HG03039 (cell line): ENCODE data around the gene MRC2.

Experiments
- ATAC-seq: cut with Tn5 transposase; IDR thresholded peaks from one replicate; pipeline ENCODE4 v1.9.1; 2021; ENCODE audit warnings: mild to moderate bottlenecking, moderate library complexity; ENCODE audit not compliant: unreplicated experiment

The MRC2 gene

DNA sequence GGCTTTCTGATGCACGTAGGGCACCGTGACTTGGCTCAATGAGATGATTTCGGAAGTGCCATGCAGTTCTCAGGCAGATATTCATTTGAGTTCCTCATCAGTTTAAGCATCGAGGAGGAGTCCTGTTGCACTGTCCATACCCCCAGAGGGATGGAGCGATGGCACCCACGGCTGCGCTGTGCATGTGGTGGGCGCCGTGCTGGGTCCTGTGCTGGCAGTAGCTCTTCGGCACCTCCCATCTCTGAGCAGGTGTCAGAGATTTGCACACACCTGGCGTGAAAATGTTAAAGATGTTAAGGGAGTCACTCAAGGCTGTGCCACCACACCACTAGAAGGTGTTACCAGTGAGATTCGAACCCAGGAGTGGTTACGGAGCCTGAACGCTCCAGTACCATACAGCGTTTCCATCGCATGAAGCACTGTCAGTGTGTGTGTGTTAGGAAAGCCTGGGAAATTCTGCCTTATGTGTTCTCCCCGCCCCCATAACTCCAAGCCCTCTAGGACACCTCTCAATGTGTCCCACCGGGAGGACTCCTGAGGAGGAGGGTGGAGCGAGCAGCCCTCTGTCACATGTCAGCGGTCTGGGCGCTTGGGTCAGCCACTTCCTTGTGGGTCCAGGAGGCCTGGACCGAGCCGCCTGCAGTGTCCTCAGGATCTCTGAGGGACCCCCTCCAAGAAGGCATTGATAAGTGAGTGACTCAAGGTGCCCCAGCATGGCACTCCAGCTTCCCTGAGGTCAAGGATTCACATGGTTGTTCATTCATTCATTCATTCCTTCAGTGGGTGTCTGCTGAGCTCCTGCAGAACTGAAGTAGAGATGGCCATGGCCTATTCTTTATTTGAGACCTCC lies 3.8 kb downstream of the MRC2 start:
- no peak for ATAC-seq

DNA sequence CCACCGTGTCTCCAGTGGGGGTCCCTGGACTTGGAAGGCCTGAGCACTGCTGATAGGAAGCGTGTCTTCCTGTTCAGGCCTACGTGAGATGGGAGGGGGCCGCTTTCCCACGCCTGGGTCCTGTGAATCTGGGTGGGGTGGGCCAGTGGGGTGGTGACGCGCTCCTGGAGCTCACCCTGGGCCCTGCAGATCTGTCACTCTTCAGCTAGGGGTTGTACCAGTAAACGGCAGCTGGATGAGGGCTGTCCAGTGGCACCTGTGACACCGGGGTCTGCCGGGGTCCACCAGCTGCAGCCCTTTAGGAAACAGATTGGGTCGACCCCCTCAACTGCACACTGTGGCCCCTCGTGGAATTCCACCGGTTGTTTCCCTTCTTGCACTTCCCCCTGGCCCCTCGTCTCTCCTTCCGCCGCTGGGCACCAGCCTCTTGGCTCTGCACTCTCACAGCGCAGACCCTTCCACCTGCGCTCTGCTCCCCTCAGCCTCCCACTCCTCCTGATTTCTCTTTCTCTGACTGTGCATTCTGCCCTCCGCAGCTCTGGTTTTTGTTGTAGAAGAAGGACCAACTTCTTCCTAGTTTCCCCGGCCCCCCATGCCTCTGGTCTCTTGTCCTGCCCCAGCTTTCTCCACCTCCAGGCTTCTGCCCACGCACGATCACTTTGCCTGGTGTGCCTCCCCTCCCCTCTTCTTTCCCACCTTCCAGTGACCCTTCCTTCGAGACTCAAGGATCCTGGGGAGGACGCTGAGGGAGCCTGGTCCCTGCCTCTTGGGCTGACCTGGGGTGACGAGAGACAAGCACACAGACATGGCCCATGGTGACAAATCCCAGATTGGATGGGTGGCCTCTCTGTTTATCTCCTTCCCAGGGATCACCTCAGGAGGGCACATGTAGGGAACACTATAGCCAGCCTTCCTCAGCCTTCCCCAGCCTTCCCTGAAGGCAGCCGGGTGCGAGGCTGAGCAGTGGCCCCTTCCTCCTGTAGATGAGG lies 4.8 kb downstream of the MRC2 start:
- no peak for ATAC-seq

DNA sequence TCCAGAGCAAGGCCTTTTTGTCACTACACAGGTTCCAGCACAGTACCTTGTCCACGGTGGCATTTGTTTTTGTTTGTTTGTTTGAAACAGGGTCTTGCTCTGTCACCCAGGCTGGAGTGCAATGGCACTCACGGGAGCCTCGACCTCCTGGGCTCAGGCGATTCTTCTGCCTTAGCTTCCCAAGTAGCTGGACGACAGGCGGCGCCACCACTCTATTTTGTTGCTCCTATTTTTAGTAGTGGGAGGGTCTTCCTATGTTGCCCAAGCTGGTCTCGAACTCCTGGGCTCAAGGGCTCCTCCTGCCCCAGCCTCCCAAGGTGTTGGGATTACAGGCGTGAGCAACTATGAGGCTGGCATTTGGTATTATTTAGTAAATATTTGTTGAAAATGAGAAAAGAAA lies 10.3 kb downstream of the MRC2 start:
- no peak for ATAC-seq

DNA sequence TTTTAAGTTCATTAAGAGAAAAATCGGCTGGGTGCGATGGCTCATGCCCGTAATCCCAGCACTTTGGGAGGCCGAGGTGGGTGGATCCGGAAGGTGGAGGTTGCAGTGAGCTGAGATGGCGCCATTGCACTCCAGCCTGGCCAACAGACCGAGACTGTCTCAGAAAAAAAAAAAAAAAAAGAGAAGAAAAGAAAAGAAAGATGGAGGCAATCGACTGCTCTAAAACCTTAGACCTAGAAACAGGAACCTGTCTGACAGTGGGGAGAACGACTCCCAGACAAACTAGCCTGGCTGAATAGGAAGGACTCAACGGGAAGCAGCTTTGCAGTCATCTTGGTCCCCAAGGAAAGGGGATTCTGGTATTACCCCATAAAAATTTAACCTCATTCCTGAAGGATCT lies 13.7 kb downstream of the MRC2 start:
- ATAC-seq = no peak

DNA sequence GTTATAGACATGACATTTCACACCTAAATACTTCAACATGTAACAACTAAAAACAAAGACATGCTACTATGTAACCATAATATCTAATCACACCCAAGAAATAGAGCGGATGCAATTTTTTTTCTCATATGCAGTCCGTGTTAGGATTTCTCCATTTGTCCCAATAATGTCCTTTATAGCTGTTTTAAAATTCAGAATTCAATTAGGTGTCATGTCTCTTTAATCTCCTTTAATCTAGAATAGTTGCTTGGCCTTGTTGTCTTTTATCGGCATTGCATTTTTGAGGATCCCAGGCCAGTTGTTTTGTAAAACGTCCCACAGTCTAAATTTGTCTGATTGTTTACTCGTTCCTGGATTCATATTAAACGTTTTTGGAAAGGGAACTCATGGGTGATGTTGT lies 14.5 kb downstream of the MRC2 start:
- no peak for ATAC-seq

DNA sequence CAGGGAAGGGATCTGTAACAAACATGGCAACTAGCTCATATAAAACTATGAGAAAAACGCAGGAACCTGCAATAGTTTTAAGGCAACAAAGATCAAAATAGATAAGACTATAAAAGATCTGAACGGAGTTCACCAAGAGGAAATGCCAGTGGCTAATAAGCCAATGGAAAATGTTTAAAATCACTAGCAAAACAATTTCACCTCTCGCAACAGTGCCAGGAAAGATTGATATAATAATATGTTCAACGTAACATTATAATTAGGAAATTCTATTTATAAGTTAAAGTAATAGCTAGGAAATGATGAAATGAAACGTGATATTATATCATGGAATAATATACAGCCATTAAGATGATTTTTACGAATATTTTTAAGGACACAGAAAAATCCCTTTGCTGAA lies 16.0 kb downstream of the MRC2 start:
- no peak for ATAC-seq

DNA sequence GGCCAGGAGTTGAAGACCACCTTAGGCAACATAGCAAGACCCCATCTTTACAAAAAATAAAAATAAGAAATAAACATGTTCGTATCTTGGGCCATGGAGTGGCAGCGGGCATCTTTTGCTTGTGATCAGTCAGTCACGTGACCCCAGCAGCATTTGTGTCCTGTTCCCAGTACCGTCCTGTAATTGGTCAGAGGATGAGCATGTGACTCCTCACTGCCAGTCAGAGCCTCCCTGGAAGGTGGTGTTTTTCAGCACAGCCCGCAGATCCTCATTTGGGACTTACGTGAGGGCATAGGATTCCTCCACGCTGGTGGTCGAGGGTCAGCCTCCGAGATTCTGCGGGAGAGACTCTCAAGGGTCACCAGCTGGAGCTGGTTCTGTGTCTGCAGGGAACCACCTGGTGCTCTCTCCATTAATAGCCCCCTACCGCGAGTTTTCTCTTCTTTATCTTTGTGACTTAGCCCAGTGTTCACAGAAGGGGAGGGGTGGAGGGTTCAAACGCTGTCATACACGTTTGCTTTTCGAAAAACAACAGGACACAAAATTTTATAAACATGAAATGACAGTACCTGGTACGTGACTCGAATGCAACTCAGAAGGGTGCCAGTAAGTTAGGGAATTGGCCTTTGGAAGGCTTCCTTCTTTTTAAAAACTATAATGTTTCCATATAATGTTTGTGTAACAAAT lies 17.2 kb downstream of the MRC2 start:
- no peak for ATAC-seq

DNA sequence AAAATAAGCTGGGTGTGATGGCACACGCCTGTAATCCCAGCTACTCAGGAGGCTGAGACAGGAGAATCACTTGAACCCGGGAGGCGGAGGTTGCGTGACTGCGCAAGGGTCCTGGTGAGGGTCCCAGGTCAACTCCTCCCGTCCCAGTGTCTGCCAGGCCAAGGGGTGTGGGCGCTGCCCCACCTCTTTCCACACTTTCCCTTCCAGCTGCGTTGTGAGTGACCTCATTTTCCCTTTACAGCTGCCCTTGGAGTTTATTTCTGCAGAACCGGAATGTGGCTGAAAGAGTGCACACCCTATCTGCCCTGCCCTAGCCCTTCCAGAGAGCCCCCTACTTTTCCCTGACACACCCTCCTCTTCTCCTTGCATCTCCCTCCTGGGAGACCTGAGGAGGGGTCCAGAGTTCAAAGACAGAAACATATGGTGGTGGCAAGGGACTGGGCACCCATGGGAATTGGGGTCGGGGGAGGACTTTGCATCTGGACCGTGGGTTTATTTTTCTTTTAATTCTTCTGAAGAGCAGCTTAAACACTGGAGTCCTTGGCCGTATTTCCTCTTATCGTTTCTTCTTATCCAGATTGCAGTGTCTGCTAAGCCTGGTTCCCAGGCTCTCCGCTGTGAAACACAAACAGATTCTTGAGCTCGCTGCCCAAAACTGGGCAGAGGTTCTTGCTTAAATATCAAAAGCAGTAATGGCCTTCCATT lies 20.9 kb downstream of the MRC2 start:
- ATAC-seq = no peak

DNA sequence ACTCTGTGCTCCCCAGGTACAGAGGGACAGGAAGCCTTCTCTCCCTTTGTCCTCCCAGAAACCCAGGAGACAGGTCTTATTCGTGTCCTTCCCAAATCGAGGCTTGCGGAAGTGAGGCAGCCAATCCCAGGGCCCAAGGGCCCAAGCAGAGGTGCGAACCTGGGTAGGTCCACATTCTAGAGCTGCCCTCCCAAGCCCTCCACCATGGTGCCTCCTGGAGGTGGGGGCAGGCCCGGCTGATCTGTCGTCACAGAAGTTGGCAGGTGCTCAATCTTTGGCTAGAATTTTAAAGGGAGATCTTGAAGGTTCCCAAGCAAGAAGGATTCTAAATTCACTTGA lies 21.5 kb downstream of the MRC2 start:
- no peak for ATAC-seq

DNA sequence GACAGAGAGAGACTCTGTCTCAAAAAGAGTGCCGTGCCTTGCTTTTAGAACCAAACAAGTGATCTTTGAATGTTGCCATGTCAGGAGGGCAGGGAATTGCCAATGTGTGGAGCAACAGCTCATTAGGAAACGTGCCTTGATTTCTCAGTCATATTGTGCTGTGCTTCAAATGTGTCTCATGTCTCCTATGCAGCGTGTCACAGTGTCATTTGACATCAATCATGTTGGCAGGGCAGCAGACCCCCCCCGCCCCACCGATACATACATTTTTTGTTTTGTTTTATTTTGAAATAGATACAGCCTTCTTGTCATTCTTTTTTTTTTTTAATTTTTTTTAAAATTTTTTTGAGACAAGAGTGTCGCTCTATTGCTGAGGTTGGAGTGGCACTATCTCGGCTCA lies 22.1 kb downstream of the MRC2 start:
- no peak for ATAC-seq

DNA sequence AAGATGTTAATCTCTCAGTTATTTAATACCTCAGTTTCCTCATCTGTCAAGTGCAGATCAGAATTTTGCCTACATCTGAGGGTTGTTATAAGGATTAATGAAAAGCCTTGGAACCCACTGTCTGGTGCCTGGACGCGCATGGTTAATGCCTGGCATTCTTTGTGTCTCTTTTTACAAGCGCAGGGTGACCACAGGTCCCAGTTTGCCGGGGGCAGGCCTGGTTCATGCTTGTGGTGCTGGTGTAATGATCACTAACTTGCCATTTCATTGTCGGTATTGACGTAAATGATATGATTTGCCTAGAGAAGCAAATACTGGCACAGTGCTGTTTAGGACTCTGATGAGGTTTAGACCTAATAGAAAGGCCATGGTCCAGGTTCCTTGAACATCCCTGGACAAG lies 23.1 kb downstream of the MRC2 start:
- no peak for ATAC-seq

DNA sequence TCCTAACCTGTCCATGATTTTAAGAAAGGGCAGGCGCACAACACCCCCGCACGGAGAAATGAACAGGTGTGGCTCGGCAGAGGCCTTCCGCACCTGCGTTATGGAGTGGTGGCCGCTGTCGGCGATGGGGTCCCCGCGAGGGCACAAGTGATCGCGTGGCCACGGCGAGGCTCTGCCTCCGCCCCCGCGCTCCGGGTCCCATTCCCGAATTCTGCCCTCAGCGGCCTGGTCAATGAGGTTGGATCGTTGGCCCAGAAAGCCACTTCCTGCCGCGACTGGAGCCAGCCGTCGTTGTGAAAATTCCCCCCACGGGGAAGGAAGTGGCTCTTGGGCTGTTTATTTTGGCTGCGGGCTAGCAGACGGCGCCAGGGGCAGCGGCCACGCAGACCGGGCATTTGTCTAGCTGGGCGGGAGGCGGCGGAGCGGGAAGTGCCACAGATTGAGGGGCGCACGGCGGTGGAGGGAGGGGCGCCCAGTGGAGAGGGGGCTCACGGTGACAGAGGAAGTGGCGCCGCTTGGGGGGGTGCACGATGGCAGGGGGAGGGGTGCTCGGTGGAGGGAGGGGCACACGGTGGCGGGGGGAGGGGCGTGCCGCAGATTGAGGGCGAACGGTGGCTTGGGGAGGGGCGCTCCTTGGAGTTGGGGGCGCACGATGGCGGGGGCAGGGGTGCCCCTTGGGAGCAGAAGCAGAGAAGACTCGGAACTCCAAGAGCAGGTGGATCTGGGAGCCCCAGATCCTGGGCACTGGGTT lies 25.0 kb downstream of the MRC2 start:
- no peak for ATAC-seq

DNA sequence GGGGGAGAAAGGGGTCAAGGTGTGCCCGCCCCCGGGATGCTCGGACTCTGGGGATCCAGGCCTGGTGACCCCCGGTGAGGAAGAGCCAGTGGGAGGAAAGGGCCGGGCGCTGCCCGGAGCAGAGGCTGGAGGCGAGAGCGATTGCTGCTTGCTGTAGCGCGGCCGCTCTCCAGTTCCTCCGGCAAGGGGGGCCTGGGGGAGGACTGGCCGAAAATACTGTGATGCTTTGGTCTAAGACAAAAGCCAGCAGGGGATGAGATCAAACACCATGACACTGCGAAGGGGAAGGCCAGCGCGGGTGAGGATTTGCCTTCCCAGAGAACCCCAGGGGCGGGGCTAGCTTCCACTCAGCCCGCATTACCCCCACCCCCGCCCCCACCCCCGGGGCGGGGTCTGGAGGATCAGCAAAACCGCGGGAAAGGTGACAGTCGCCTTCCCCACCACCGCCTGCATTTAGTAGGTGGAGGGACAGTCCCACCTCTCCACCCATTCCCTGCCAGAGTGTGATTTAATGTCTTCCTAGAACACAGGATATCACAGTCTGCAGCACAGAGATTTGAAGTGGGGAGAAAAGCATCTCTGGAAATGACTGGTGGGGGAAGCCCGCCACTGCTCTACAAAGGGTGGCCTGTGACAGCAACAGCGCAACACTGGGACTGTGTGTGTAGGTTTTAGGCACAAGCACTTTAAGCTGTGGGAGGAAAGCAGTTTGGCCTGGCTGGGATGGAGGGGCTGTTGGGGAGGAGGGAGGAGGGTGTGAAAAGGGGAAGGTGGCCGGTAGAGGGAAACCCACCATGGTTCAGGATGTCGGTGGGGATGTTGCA lies 25.7 kb downstream of the MRC2 start:
- peak; percentile 81 for ATAC-seq

DNA sequence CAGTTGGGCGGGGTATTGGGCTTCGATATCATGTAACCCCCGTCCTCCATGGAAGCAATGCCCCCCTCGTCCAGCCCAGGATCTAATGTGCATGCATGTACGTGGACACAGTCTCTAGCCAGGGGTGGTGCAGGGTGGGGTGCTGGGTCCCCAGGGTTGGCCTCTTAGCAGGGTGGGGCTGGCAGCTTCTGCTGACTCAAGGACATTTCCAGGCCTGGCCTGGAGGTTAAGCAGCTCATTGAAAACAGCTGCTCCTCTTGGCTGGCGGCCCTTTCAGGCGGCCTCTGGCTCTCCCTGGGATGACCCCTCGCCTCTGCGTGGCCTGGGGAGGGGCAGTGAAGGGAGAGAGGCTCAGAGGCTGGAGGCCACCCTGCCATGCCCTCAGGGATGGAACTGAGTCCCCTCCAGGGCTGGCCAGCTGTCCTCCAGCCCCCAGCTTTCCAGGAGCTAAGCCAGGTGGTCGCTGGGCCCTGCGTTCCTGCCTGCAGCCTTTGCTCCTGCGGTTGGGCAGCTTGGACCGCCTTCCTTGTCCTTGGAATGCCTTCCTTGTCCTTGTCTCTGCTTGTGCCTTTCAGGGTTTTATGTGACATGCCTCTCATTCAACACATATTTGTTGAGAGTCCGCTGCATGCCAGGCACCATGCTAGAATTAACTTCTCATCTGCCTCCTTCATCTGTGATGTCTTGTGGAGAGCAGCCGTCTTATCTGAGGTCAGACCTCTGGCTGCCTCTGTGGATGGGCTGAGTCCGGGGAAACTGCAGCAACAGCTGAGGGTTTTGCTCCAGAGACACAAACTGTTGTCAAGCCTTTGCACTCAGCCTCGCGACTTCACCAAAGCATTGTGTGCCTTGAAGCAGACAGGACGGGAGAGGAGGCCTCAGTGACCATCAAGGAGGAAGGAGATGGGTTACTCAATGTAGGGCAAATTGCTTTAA lies 26.6 kb downstream of the MRC2 start:
- no peak for ATAC-seq

DNA sequence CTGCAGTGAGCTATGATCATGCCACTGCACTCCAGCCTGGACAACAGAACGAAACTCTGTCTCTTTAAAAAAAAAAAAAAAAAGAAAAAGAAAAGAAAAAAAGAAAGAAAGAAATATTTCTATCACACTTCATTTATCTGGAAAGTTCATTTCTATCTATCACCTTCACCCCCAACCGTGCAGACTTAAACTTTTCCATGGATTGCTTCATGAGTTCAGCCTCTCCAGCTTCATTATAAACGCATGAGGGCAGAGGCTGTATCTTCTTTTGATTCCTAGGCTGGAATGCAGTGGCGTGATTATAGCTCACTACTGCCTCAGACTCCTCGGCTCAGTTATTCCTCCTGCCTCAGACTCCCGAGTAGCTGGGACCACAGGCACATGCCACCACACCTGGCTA lies 28.2 kb downstream of the MRC2 start:
- ATAC-seq = no peak

DNA sequence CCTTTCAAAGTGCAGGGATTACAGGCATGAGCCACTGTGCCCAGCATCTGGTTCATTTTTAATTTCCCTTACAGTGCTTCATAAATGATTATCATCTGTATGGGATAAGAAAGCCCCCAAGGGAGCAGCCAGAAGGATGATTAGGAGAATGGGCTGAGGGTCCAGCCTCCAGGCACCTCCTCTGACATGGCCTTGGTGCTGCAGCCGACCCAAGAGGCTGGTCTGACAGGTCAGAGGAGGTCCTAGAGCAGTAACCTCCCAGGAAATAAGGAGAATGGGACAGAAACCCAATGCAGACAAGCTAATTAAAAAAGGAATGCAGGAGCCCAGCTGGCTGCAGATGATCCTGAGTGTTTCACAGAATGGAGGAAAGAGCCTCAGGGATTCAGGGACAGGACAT lies 29.0 kb downstream of the MRC2 start:
- no peak for ATAC-seq

DNA sequence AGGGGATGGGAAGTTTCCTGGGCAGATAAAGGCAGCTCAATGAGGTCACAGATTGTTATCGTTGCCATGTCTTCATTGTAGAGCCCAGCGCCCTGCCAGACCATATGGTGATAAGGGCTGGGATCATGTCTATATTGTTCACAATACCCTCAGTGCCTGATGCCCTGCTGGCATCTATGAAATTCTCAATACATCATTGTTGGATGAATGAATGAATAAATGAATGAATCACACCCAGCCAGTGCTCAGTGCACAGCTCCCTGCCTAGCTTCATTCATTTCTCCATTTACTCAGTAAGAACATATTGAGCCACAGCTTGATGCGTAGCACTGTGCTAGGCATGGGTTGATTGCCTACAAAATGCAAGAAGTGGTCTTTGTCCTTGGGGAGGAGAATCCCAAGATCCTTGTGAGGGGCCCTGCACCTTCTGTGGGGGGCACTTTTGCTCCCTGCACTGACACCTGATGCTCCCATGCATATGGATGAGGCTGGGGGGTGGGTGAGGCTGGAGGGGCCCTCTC lies 29.7 kb downstream of the MRC2 start:
- no peak for ATAC-seq

DNA sequence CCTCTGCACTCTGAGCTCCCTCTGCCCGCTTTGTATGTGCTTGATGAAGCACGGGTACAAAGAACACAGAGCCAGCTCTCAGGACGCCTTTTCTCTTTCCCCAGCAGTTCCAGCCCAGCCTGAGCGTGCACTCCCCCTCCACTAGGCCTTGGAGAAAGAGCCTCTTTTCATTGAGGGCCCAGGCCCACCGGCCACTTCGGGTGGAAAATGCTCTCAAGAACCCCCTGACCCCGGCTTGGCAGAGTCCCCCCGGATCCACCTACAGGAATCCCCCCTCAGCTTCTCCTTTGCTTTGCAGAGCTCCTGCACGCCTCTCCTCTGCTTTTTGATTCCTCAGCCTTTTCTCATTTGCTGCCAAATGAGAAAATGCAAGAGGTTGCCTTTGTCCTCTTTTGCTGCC lies 30.2 kb downstream of the MRC2 start:
- ATAC-seq = no peak
